Measurements from ENCODE around the gene NFX1. TPM values are rescaled to one million over a fixed set of nuclear protein-coding genes. Genes with fewer than 3 reads are reported as not detected.
A peak's percentile ranks its signal among the peaks of the same experiment; 100 is the strongest.
"Not testable (repeated sequence)": the region's sequence is repeated elsewhere in the genome, so short reads cannot be mapped to it uniquely, and the experiment has no call there.

The NFX1 gene
- total RNA-seq, 2 experiments from 2014 or later: 38.9 to 40.8 TPM

- H3K4me3 Mint-ChIP-seq: no peak overlapping the region
- H3K27me3 Mint-ChIP-seq: no peaks in the 10 kb centered on the region
- H3K4me1 Mint-ChIP-seq: peaks cover 3% of the 10 kb centered on the region
- DNase-seq: no peak
- H3K36me3 Mint-ChIP-seq: peaks cover 30% of the 10 kb centered on the region
- peak overlapping the region; percentile 3 for H3K27ac Mint-ChIP-seq
- no peaks in the 10 kb centered on the region for H3K9me3 Mint-ChIP-seq
Observed at GRCh38 chr9:33315371-33315770, 25.1 kb downstream of the NFX1 start.

DNA sequence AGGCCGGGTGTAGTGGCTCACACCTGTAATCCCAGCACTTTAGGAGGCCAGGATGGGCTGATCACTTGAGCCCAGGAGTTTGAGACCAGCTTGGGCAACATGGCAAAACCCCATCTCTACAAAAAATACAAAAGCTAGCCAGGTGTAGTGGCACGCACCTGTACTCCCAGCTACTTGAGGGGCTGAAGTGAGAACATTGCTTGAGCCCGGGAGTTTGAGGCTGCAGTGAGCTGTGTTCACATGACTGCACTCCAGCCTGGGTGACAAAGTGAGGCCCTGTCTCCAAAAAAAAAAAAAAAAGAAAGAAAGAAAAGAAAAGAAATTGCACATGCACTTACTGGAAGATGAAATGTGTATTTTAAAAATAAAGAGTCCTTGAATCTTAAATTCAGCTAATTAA, 26.8 kb downstream of the NFX1 start:
- H3K36me3 Mint-ChIP-seq: peaks cover 29% of the 10 kb centered on the region
- H3K27me3 Mint-ChIP-seq: not testable (repeated sequence)

GRCh38 chr9:33318225-33318624, 27.9 kb downstream of the NFX1 start:
- no peak overlapping the region for H3K4me3 Mint-ChIP-seq
- no peaks in the 10 kb centered on the region for H3K27me3 Mint-ChIP-seq
- no peaks in the 10 kb centered on the region for H3K9me3 Mint-ChIP-seq
- H3K4me1 Mint-ChIP-seq: peaks cover 6% of the 10 kb centered on the region
- no peak for DNase-seq
- H3K27ac Mint-ChIP-seq: no peak overlapping the region
- peaks cover 37% of the 10 kb centered on the region for H3K36me3 Mint-ChIP-seq

More for the DNA sequence above, 26.8 kb downstream of the NFX1 start:
- not testable (repeated sequence) for H3K4me1 Mint-ChIP-seq, H3K27ac Mint-ChIP-seq, H3K4me3 Mint-ChIP-seq, DNase-seq, H3K9me3 Mint-ChIP-seq

GRCh38 chr9:33318781-33319180, 28.5 kb downstream of the NFX1 start:
- Mint-ChIP-seq H3K36me3 (peaks cover 35% of the 10 kb centered on the region), H3K4me1 (peaks cover 6% of the 10 kb centered on the region), H3K4me3 (no peak overlapping the region), H3K9me3 (no peaks in the 10 kb centered on the region), H3K27me3 (no peaks in the 10 kb centered on the region), H3K27ac (no peak overlapping the region)
- no peak for DNase-seq

- H3K27ac Mint-ChIP-seq: peak overlapping the region; percentile 37
- no peak for DNase-seq
- H3K4me3 Mint-ChIP-seq: no peak overlapping the region
- peaks cover 6% of the 10 kb centered on the region for H3K4me1 Mint-ChIP-seq
- no peaks in the 10 kb centered on the region for H3K9me3 Mint-ChIP-seq
- H3K36me3 Mint-ChIP-seq: peaks cover 40% of the 10 kb centered on the region
- H3K27me3 Mint-ChIP-seq: no peaks in the 10 kb centered on the region
Observed at GRCh38 chr9:33320230-33320567, 29.9 kb downstream of the NFX1 start.

- H3K4me1 Mint-ChIP-seq: peaks cover 6% of the 10 kb centered on the region
- no peaks in the 10 kb centered on the region for H3K9me3 Mint-ChIP-seq
- H3K36me3 Mint-ChIP-seq: peaks cover 39% of the 10 kb centered on the region
- H3K4me3 Mint-ChIP-seq: no peak overlapping the region
- H3K27ac Mint-ChIP-seq: peak overlapping the region; percentile 37
- no peak for DNase-seq
- H3K27me3 Mint-ChIP-seq: no peaks in the 10 kb centered on the region
Observed at GRCh38 chr9:33320568-33321261, 30.4 kb downstream of the NFX1 start.

GRCh38 chr9:33329117-33329563, 38.8 kb downstream of the NFX1 start:
- H3K9me3 Mint-ChIP-seq: no peaks in the 10 kb centered on the region
- H3K36me3 Mint-ChIP-seq: peaks cover 16% of the 10 kb centered on the region
- no peak overlapping the region for H3K27ac Mint-ChIP-seq
- peaks cover 1% of the 10 kb centered on the region for H3K4me1 Mint-ChIP-seq
- H3K27me3 Mint-ChIP-seq: no peaks in the 10 kb centered on the region
- H3K4me3 Mint-ChIP-seq: no peak overlapping the region
- no peak for DNase-seq

GRCh38 chr9:33329979-33330378, 39.7 kb downstream of the NFX1 start:
- no peaks in the 10 kb centered on the region for H3K9me3 Mint-ChIP-seq
- no peak overlapping the region for H3K4me3 Mint-ChIP-seq
- H3K27ac Mint-ChIP-seq: no peak overlapping the region
- peaks cover 1% of the 10 kb centered on the region for H3K4me1 Mint-ChIP-seq
- no peaks in the 10 kb centered on the region for H3K27me3 Mint-ChIP-seq
- H3K36me3 Mint-ChIP-seq: peaks cover 17% of the 10 kb centered on the region
- no peak for DNase-seq

DNA sequence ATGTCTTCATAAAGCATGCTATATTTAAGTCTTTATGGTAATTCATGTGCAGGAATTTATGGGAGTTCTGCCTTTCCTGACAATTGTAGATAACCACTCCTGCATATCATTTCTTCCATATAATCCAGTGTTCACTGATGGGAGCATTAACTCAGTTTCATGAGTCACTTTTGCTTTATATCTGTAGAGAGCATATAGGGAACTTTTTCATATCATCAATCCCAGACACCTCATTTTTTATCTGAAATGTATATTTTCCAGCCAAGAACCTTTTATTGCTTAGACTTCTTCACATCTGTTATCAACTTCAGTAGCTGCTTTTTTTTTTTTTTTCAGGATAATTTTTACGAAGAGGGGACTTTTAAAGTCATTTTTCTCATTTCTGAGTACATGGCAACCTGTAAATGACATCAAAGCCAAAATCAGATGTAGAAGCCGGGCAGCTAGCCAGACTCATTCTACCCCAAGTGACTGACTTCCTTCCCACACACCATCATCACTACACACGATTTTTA, 41.1 kb downstream of the NFX1 start:
- Mint-ChIP-seq H3K9me3 (no peaks in the 10 kb centered on the region), H3K27ac (no peak overlapping the region)

GRCh38 chr9:33332011-33332410, 41.7 kb downstream of the NFX1 start:
- H3K27ac Mint-ChIP-seq: no peak overlapping the region
- H3K4me3 Mint-ChIP-seq: no peak overlapping the region
- H3K9me3 Mint-ChIP-seq: no peaks in the 10 kb centered on the region
- no peaks in the 10 kb centered on the region for H3K27me3 Mint-ChIP-seq
- peaks cover 21% of the 10 kb centered on the region for H3K36me3 Mint-ChIP-seq
- H3K4me1 Mint-ChIP-seq: peaks cover 1% of the 10 kb centered on the region
- DNase-seq: no peak

More for the DNA sequence above, 41.1 kb downstream of the NFX1 start:
- Mint-ChIP-seq H3K27me3 (no peaks in the 10 kb centered on the region), H3K36me3 (peaks cover 20% of the 10 kb centered on the region), H3K4me3 (no peak overlapping the region), H3K4me1 (peaks cover 1% of the 10 kb centered on the region)
- no peak for DNase-seq

DNA sequence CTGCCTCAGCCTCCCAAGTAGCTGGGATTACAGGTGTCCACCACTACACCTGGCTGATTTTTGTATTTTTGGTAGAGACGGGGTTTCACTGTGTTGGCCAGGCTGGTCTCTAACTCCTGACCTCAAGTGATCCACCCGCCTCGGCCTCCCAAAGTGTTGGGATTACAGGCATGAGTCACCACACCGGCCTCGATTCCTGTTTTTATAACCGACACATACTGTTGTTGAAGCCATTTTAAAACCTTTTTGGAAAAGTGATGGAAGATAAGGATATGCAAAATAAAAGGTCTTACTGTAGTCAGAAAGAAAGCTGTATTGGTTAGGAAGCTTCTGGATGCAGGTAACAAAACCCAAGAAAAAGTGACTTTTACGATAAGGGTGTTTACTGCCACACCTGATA, 42.6 kb downstream of the NFX1 start:
- not testable (repeated sequence) for H3K27ac Mint-ChIP-seq

GRCh38 chr9:33340186-33340585, 49.9 kb downstream of the NFX1 start:
- Mint-ChIP-seq H3K9me3 (peaks cover 20% of the 10 kb centered on the region), H3K36me3 (peaks cover 53% of the 10 kb centered on the region), H3K4me3 (no peak overlapping the region), H3K27me3 (no peaks in the 10 kb centered on the region), H3K27ac (no peak overlapping the region), H3K4me1 (peaks cover 2% of the 10 kb centered on the region)
- no peak for DNase-seq

More for the DNA sequence above, 42.6 kb downstream of the NFX1 start:
- not testable (repeated sequence) for H3K9me3 Mint-ChIP-seq, H3K27me3 Mint-ChIP-seq, H3K4me3 Mint-ChIP-seq, H3K4me1 Mint-ChIP-seq, DNase-seq
- peaks cover 30% of the 10 kb centered on the region for H3K36me3 Mint-ChIP-seq

- H3K9me3 Mint-ChIP-seq: peaks cover 20% of the 10 kb centered on the region
- H3K4me1 Mint-ChIP-seq: peaks cover 2% of the 10 kb centered on the region
- H3K27me3 Mint-ChIP-seq: no peaks in the 10 kb centered on the region
- no peak overlapping the region for H3K27ac Mint-ChIP-seq
- peaks cover 51% of the 10 kb centered on the region for H3K36me3 Mint-ChIP-seq
- DNase-seq: no peak
- H3K4me3 Mint-ChIP-seq: no peak overlapping the region
Observed at GRCh38 chr9:33341182-33341581, 50.9 kb downstream of the NFX1 start.

- Mint-ChIP-seq H3K9me3 (peaks cover 14% of the 10 kb centered on the region), H3K27me3 (no peaks in the 10 kb centered on the region), H3K27ac (no peak overlapping the region), H3K4me1 (peaks cover 2% of the 10 kb centered on the region), H3K36me3 (peaks cover 55% of the 10 kb centered on the region), H3K4me3 (no peak overlapping the region)
- DNase-seq: no peak
Observed at GRCh38 chr9:33344145-33344544, 53.8 kb downstream of the NFX1 start.

DNA sequence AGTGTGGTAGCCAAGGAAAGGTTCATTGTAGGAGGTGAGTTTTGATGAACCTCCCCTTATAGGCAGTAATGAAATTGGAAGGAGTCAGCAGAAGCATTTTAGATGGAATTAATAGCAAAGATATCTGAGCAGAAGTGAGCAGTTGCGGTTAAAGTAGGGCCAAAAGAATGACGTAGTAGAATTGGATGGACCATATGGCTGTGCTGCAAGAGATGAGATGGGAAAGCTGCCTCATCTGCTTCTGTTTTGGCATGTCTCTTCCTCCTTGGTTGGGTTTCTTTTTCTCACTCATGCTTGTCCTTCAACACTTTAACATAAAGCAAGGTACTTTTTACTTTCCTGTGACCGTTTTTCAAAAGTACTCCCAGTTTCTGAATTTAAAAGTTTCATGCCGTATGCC, 56.2 kb downstream of the NFX1 start:
- Mint-ChIP-seq H3K27me3 (no peaks in the 10 kb centered on the region), H3K27ac (no peak overlapping the region), H3K9me3 (no peaks in the 10 kb centered on the region), H3K4me3 (no peak overlapping the region), H3K36me3 (peaks cover 37% of the 10 kb centered on the region), H3K4me1 (peaks cover 4% of the 10 kb centered on the region)
- no peak for DNase-seq

- H3K9me3 Mint-ChIP-seq: no peaks in the 10 kb centered on the region
- H3K36me3 Mint-ChIP-seq: peaks cover 39% of the 10 kb centered on the region
- H3K4me1 Mint-ChIP-seq: peaks cover 2% of the 10 kb centered on the region
- no peak overlapping the region for H3K27ac Mint-ChIP-seq
- DNase-seq: no peak
- H3K27me3 Mint-ChIP-seq: no peaks in the 10 kb centered on the region
- H3K4me3 Mint-ChIP-seq: no peak overlapping the region
Observed at GRCh38 chr9:33348998-33349397, 58.7 kb downstream of the NFX1 start.
